Midbrain (tissue), 1 donor: ENCODE measurements around the gene POU2F1.

ENCODE experiments used
- DNase-seq: peaks from one replicate; lab custom pipeline; 2025; lab: John Stamatoyannopoulos, UW

The POU2F1 gene

GRCh38 chr1:167367705-167368104, 147.0 kb downstream of the POU2F1 start:
- no peak for DNase-seq

GRCh38 chr1:167369175-167369574, 148.5 kb downstream of the POU2F1 start:
- DNase-seq = no peak

GRCh38 chr1:167369933-167370332, 149.2 kb downstream of the POU2F1 start:
- no peak for DNase-seq

- no peak for DNase-seq
These were observed 150.3 kb downstream of the POU2F1 start for GRCh38 chr1:167371030-167371429.

GRCh38 chr1:167373398-167373797, 152.7 kb downstream of the POU2F1 start:
- DNase-seq = no peak

GRCh38 chr1:167373986-167374385, 153.3 kb downstream of the POU2F1 start:
- no peak for DNase-seq

- no peak for DNase-seq
These were observed 155.3 kb downstream of the POU2F1 start for GRCh38 chr1:167375949-167376348.

GRCh38 chr1:167387251-167387910, 166.7 kb downstream of the POU2F1 start:
- DNase-seq = no peak

- no peak for DNase-seq
These were observed 168.3 kb downstream of the POU2F1 start for GRCh38 chr1:167388976-167389375.

GRCh38 chr1:167392200-167392696, 171.6 kb downstream of the POU2F1 start:
- DNase-seq = no peak

- DNase-seq = no peak
These were observed 179.8 kb downstream of the POU2F1 start for GRCh38 chr1:167400359-167400953.

GRCh38 chr1:167401260-167401873, 180.7 kb downstream of the POU2F1 start:
- peak; percentile 18 for DNase-seq

GRCh38 chr1:167404161-167404888, 183.6 kb downstream of the POU2F1 start:
- DNase-seq = no peak

GRCh38 chr1:167404908-167405307, 184.2 kb downstream of the POU2F1 start:
- DNase-seq = no peak

- DNase-seq = no peak
These were observed 187.7 kb downstream of the POU2F1 start for GRCh38 chr1:167408355-167408754.

- DNase-seq = no peak
These were observed 188.5 kb downstream of the POU2F1 start for GRCh38 chr1:167409183-167409582.

GRCh38 chr1:167412072-167412471, 191.4 kb downstream of the POU2F1 start:
- no peak for DNase-seq

- DNase-seq = no peak
These were observed 192.2 kb downstream of the POU2F1 start for GRCh38 chr1:167412920-167413319.

GRCh38 chr1:167413328-167413727, 192.6 kb downstream of the POU2F1 start:
- no peak for DNase-seq

- no peak for DNase-seq
These were observed 195.8 kb downstream of the POU2F1 start for GRCh38 chr1:167416506-167416905.

- DNase-seq = no peak
These were observed 197.7 kb downstream of the POU2F1 start for GRCh38 chr1:167418391-167418790.

GRCh38 chr1:167419245-167419644, 198.6 kb downstream of the POU2F1 start:
- no peak for DNase-seq

- DNase-seq = no peak
These were observed 199.8 kb downstream of the POU2F1 start for GRCh38 chr1:167420510-167420909.
